ACHN (cell line): Measurements from ENCODE around the gene PTBP1.

Experiments used
- DNase-seq: peaks from one replicate; pipeline ENCODE4 v3.0.0-alpha.2; 2015
- in situ Hi-C: cut with HindIII; loops from 2 replicates; pipeline ENCODE4 v1.10.0; 2017; ENCODE audit warnings: low sequenced_read_pairs, low pct_ligation_motif_present, low pct_unique_long_range_greater_than_20kb

Gene PTBP1

DNA sequence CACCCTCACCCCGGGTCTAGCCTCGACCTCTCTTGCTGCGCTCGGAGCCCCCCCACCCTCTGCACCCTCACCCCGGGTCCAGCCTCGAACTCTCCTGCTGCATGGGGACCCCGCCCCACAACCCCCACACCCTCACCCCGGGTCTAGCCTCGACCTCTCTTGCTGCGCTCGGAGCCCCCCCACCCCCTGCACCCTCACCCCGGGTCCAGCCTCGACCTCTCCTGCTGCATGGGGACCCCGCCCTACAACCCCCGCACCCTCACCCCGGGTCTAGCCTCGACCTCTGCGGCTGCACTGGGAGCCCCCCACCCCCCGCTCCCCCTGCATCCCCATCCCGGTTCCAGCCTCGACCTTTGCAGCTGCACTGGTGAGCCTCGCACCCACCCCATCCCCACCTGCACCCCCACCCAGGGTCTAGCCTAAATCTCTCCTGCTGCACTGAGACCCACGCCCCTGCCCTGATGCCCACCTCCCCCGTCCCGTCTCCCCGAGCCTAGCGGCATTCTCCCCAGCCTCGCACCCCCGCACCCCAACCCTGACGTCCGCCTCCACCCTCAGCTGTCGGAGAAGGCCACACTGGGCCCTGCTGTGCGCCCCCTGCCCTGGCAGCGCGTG is 64.0 kb downstream of the PTBP1 start:
- in situ Hi-C loops, result no loop called here
- no peak for DNase-seq
